Calu3 (cell line): ENCODE results near the gene ETV7. TPM values are rescaled to one million over a fixed set of nuclear protein-coding genes. Genes with fewer than 3 reads are reported as not detected.

Experiments
- BruUV-seq: library from RNA; stranded (reverse); fragments of 400-500 nt; replicated peaks from 2 replicates; lab custom pipeline; 2021; lab: Mats Ljungman, UMichigan
- CTCF ChIA-PET: fragments of 300-600 bp; sonication (Branson Sonifier 250); formaldehyde crosslinking; loops from one replicate; lab custom pipeline; 2022; ENCODE audit warnings: antibody characterized with exemption; lab: Charles Lee
- DNase-seq: peaks from one replicate; pipeline ENCODE4 v3.0.0; 2022
- H3K27ac Mint-ChIP-seq: one replicate; pipeline ENCODE4 v1.8.0; 2022; ENCODE audit warnings: mixed read lengths; ENCODE audit not compliant: unreplicated experiment
- H3K27me3 Mint-ChIP-seq: one replicate; pipeline ENCODE4 v1.8.0; 2022; ENCODE audit warnings: mixed read lengths; ENCODE audit not compliant: unreplicated experiment
- H3K36me3 Mint-ChIP-seq: one replicate; pipeline ENCODE4 v1.8.0; 2022; ENCODE audit warnings: mild to moderate bottlenecking, moderate library complexity, mixed read lengths; ENCODE audit not compliant: insufficient read depth, unreplicated experiment
- H3K4me1 Mint-ChIP-seq: one replicate; pipeline ENCODE4 v1.8.0; 2022; ENCODE audit warnings: mild to moderate bottlenecking, low read depth, mixed read lengths; ENCODE audit not compliant: unreplicated experiment
- H3K4me3 Mint-ChIP-seq: one replicate; pipeline ENCODE4 v1.8.0; 2022; ENCODE audit warnings: mild to moderate bottlenecking, low read depth, moderate library complexity, mixed read lengths; ENCODE audit not compliant: unreplicated experiment
- H3K9me3 Mint-ChIP-seq: one replicate; pipeline ENCODE4 v1.8.0; 2022; ENCODE audit warnings: low read depth, mixed read lengths; ENCODE audit not compliant: unreplicated experiment
- intact Hi-C: fragments of 100-400 bp; cut with micrococcal nuclease; formaldehyde crosslinking; loops from one replicate; pipeline ENCODE4 v1.10.0; 2022; ENCODE audit not compliant: unreplicated experiment
- total RNA-seq: library from RNA; stranded (reverse); gene quantifications from 2 replicates; pipeline ENCODE4 v1.2.3, GENCODE V29; 2022
- TF ChIP-seq, protein P1 (sequence below): fragments of 200-600 bp; IDR thresholded peaks from one replicate; pipeline ENCODE4 v1.8.0; 2022; ENCODE audit warnings: antibody characterized with exemption; ENCODE audit not compliant: unreplicated experiment

Gene ETV7
- total RNA-seq, 1 experiment from 2014 or later: 2.6 TPM

- no peaks in the 10 kb centered on the region for H3K36me3 Mint-ChIP-seq
- DNase-seq: no peak
- intact Hi-C loops: no loop called here
- peaks cover 64% of the 10 kb centered on the region for H3K27me3 Mint-ChIP-seq
- no peak overlapping the region for H3K27ac Mint-ChIP-seq
- no peaks in the 10 kb centered on the region for H3K9me3 Mint-ChIP-seq
- H3K4me1 Mint-ChIP-seq: peaks cover 16% of the 10 kb centered on the region
- no peak overlapping the region for H3K4me3 Mint-ChIP-seq
- no TSS peak for BruUV-seq
- CTCF ChIA-PET: no interaction called here
- TF ChIP-seq, protein P1, sequence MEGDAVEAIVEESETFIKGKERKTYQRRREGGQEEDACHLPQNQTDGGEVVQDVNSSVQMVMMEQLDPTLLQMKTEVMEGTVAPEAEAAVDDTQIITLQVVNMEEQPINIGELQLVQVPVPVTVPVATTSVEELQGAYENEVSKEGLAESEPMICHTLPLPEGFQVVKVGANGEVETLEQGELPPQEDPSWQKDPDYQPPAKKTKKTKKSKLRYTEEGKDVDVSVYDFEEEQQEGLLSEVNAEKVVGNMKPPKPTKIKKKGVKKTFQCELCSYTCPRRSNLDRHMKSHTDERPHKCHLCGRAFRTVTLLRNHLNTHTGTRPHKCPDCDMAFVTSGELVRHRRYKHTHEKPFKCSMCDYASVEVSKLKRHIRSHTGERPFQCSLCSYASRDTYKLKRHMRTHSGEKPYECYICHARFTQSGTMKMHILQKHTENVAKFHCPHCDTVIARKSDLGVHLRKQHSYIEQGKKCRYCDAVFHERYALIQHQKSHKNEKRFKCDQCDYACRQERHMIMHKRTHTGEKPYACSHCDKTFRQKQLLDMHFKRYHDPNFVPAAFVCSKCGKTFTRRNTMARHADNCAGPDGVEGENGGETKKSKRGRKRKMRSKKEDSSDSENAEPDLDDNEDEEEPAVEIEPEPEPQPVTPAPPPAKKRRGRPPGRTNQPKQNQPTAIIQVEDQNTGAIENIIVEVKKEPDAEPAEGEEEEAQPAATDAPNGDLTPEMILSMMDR: no peak
Measured at GRCh38 chr6:36331381-36331780, 56.1 kb downstream of the ETV7 start.

DNA sequence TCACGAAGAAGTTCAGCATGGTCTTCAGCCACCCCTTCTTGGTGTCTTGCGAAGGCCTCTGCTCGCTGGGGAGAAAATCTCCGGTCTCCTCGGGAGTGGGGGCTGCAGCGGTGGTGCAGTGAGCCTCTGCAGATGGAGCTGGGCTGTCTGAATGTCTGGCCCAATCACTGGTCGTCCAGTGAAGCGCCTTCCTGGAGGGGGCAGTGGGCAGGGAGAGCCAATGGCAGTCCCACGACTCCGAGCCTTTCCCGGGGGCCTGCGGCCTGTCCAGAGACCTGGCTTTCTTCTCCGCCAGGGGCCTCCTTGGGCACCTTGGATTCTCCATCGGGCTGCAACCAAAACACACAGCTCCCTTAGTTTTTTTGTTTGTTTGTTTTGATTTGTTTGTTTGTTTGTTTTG is 57.1 kb downstream of the ETV7 start:
- BruUV-seq: no TSS peak
- H3K36me3 Mint-ChIP-seq: no peaks in the 10 kb centered on the region
- H3K9me3 Mint-ChIP-seq: no peaks in the 10 kb centered on the region
- TF ChIP-seq, protein P1: no peak
- CTCF ChIA-PET: interaction anchor here (1.0 kb wide), 1 partner anchor 10 kb away, joined by 3 read pairs; no protein-coding TSS in a partner anchor
- intact Hi-C loops: no loop called here
- peaks cover 74% of the 10 kb centered on the region for H3K27me3 Mint-ChIP-seq
- H3K27ac Mint-ChIP-seq: no peak overlapping the region
- H3K4me1 Mint-ChIP-seq: peaks cover 11% of the 10 kb centered on the region
- no peak for DNase-seq
- H3K4me3 Mint-ChIP-seq: no peak overlapping the region

DNA sequence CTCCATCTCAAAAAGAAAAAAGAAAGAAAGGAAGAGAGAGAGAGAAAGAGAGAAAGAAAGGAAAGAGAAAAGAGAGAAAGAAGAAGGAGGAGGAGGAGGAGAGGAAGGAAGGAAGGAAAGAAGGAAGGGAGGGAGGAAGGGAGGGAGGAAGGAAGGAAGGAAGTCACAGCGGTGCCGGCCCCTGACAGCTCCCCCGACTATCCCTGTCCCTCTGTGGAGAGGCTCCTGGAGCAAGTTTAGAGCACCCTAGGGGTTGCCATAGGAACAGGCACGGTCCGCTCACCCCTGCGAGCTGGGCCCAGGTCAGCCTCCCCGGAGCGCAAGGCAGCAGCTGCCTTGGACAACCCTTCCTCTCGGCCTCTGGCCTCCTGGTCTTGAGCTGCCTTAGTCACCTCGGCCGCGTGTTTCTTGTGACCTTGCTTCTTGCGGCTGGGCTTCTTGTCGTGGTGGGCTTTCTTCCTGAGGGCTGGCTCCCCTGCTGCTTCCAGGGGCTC is 57.6 kb downstream of the ETV7 start:
- CTCF ChIA-PET: interaction anchor here (1.0 kb wide), 1 partner anchor 11 kb away, joined by 3 read pairs; no protein-coding TSS in a partner anchor
- H3K27me3 Mint-ChIP-seq: peaks cover 74% of the 10 kb centered on the region
- H3K36me3 Mint-ChIP-seq: no peaks in the 10 kb centered on the region
- H3K9me3 Mint-ChIP-seq: no peaks in the 10 kb centered on the region
- peaks cover 6% of the 10 kb centered on the region for H3K4me1 Mint-ChIP-seq
- BruUV-seq: no TSS peak
- no peak overlapping the region for H3K27ac Mint-ChIP-seq
- TF ChIP-seq, protein P1: no peak
- intact Hi-C loops: no loop called here
- DNase-seq: no peak
- H3K4me3 Mint-ChIP-seq: no peak overlapping the region

- Mint-ChIP-seq H3K9me3 (no peaks in the 10 kb centered on the region), H3K4me1 (no peaks in the 10 kb centered on the region), H3K36me3 (no peaks in the 10 kb centered on the region), H3K4me3 (no peak overlapping the region), H3K27me3 (peaks cover 63% of the 10 kb centered on the region), H3K27ac (no peak overlapping the region)
- intact Hi-C loops: no loop called here
- CTCF ChIA-PET: no interaction called here
- no TSS peak for BruUV-seq
- TF ChIP-seq, protein P1: no peak
- no peak for DNase-seq
Measured at GRCh38 chr6:36328600-36328999, 58.9 kb downstream of the ETV7 start.
